HEK293 (cell line): ENCODE measurements around the gene BRWD1.

Experiments
- EGR2 ChIP-seq: fragments of 450-650 bp; formaldehyde crosslinking; IDR thresholded peaks from 2 replicates; pipeline ENCODE4 v1.5.1; 2016; ENCODE audit warnings: low read depth, missing biosample characterization, missing genetic modification characterization
- IKZF3 ChIP-seq: fragments of 450-650 bp; IDR thresholded peaks from 2 replicates; pipeline ENCODE4 v1.5.0; 2018; ENCODE audit warnings: missing biosample characterization, mild to moderate bottlenecking, missing genetic modification characterization, moderate library complexity
- PATZ1 ChIP-seq: fragments of 450-650 bp; formaldehyde crosslinking; IDR thresholded peaks from 2 replicates; pipeline ENCODE4 v1.5.1; 2016; ENCODE audit warnings: missing biosample characterization, missing genetic modification characterization
- PRDM1 ChIP-seq: fragments of 450-650 bp; formaldehyde crosslinking; IDR thresholded peaks from 2 replicates; pipeline ENCODE4; 2016; ENCODE audit warnings: missing biosample characterization, missing genetic modification characterization
- RBAK ChIP-seq: fragments of 450-650 bp; formaldehyde crosslinking; IDR thresholded peaks from 2 replicates; pipeline ENCODE4 v1.5.1; 2016; ENCODE audit warnings: missing biosample characterization, missing genetic modification characterization
- SETDB1 ChIP-seq: IDR thresholded peaks from one replicate; pipeline ENCODE4 v1.6.1; 2017; ENCODE audit warnings: mild to moderate bottlenecking, low read length, moderate library complexity, mixed read lengths; ENCODE audit not compliant: insufficient read length
- ZNF140 ChIP-seq: fragments of 450-650 bp; formaldehyde crosslinking; IDR thresholded peaks from 2 replicates; pipeline ENCODE4 v1.5.1; 2016; ENCODE audit warnings: missing biosample characterization, missing genetic modification characterization
- ZNF174 ChIP-seq: fragments of 450-650 bp; formaldehyde crosslinking; IDR thresholded peaks from 2 replicates; pipeline ENCODE4 v1.5.0; 2017; ENCODE audit warnings: missing biosample characterization, mild to moderate bottlenecking, missing genetic modification characterization
- ZNF350 ChIP-seq: fragments of 450-650 bp; formaldehyde crosslinking; IDR thresholded peaks from 2 replicates; pipeline ENCODE4 v1.5.0; 2017; ENCODE audit warnings: missing biosample characterization, mild to moderate bottlenecking, missing genetic modification characterization
- ZNF76 ChIP-seq: fragments of 450-650 bp; formaldehyde crosslinking; IDR thresholded peaks from 2 replicates; pipeline ENCODE4; 2016; ENCODE audit warnings: low read depth, missing biosample characterization, missing genetic modification characterization, borderline replicate concordance
- TF ChIP-seq, protein P1 (sequence below): fragments of 450-650 bp; formaldehyde crosslinking; IDR thresholded peaks from 2 replicates; pipeline ENCODE4 v1.5.1; 2016; ENCODE audit warnings: missing biosample characterization, missing genetic modification characterization

DNA sequence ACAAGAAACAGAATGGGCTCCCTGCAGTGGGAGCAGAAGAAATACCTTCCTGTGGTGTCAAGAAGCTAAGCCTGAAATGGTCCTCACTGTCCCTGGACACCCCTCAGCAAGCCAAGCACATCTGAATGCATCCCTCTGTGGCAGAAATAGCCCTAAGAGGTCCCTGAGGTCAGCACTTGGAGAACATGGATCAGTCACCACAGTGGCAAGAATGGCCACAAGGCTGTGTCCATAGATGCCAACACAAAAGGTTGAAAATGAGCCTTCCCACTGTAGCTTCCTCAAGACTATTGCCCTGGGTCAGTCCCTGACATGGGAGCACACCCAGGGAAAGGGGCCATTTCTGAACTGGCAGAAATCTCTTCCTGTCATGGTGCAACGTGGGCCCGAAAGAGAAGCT, 157.9 kb downstream of the BRWD1 start:
- TF ChIP-seq RBAK (tag by site-specific recombination) (no peak), ZNF76 (tag by site-specific recombination) (no peak), PRDM1 (tag by site-specific recombination) (no peak), PATZ1 (tag by site-specific recombination) (no peak), SETDB1 (no peak), ZNF174 (tag by site-specific recombination) (no peak), ZNF350 (tag by site-specific recombination) (no peak), ZNF140 (tag by site-specific recombination) (no peak), IKZF3 (tag by site-specific recombination) (no peak), EGR2 (tag by site-specific recombination) (no peak)
- TF ChIP-seq, protein P1, sequence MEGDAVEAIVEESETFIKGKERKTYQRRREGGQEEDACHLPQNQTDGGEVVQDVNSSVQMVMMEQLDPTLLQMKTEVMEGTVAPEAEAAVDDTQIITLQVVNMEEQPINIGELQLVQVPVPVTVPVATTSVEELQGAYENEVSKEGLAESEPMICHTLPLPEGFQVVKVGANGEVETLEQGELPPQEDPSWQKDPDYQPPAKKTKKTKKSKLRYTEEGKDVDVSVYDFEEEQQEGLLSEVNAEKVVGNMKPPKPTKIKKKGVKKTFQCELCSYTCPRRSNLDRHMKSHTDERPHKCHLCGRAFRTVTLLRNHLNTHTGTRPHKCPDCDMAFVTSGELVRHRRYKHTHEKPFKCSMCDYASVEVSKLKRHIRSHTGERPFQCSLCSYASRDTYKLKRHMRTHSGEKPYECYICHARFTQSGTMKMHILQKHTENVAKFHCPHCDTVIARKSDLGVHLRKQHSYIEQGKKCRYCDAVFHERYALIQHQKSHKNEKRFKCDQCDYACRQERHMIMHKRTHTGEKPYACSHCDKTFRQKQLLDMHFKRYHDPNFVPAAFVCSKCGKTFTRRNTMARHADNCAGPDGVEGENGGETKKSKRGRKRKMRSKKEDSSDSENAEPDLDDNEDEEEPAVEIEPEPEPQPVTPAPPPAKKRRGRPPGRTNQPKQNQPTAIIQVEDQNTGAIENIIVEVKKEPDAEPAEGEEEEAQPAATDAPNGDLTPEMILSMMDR (tag by site-specific recombination), result no peak
